T-helper 2 cell treated with Interferon-gamma antibody and Interleukin-4, amounts not matched to agents 5 μg/mL and 100 μg/mL, for 36 hours (primary cell): ENCODE results near the gene FTO.

Source experiments
- DNase-seq: peaks from one replicate; pipeline ENCODE4 v3.0.0; 2021; ENCODE audit warnings: low spot score
- H3K27ac Mint-ChIP-seq: one replicate; pipeline ENCODE4 v1.8.0; 2021; ENCODE audit warnings: mild to moderate bottlenecking, mixed read lengths
- H3K27me3 Mint-ChIP-seq: one replicate; pipeline ENCODE4 v1.8.0; 2021; ENCODE audit warnings: low read depth, mixed read lengths
- H3K36me3 Mint-ChIP-seq: one replicate; pipeline ENCODE4 v1.8.0; 2021; ENCODE audit warnings: low read depth, mixed read lengths
- H3K4me1 Mint-ChIP-seq: one replicate; pipeline ENCODE4 v1.8.0; 2021; ENCODE audit warnings: low read depth, mixed read lengths
- H3K4me3 Mint-ChIP-seq: one replicate; pipeline ENCODE4 v1.8.0; 2022; ENCODE audit warnings: mild to moderate bottlenecking, moderate library complexity, mixed read lengths
- H3K9me3 Mint-ChIP-seq: one replicate; pipeline ENCODE4 v1.8.0; 2021; ENCODE audit warnings: mixed read lengths

The FTO gene

GRCh38 chr16:53789137-53789536 lies 85.2 kb downstream of the FTO start:
- H3K36me3 Mint-ChIP-seq = no peaks in the 10 kb centered on the region
- no peaks in the 10 kb centered on the region for H3K9me3 Mint-ChIP-seq
- no peak for DNase-seq
- no peak overlapping the region for H3K27ac Mint-ChIP-seq
- no peaks in the 10 kb centered on the region for H3K4me1 Mint-ChIP-seq
- H3K27me3 Mint-ChIP-seq = no peaks in the 10 kb centered on the region
- no peak overlapping the region for H3K4me3 Mint-ChIP-seq

DNA sequence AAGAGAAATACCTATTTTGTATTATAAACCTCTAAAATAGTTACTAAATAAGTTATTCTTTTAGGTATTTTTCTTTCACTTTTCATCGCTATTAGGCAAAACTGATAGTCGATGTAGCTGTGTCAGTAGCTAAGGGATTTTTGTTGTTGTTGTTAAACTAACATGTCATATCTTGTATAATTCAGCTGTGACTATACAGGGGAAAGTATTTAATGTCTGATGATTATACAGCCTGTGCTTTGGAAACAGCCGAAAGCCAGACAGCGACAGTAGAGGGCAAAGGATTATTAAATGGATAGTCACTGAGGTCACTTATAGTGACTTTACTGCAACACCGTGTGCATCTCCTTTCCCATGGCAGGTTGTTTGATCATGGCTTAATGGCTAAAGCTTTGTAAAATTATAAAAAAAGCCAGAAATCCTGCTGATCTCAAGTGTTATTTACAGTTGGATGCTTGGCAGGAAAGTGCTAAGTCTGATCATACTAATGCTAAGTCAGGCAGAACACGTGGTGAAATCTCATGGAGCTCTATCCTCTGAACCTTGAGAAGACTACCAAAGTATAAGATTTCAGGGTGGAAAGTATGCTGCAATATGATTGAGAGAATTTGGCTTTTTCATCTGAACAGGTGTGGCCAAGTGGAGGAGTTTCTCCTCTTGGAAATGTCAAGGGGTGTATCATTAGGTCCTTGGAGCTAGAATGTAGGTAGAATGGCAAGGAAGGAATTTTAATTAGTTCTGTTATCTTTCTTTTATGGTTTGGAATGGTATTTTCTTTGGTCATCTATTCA lies 88.4 kb downstream of the FTO start:
- H3K27ac Mint-ChIP-seq = no peak overlapping the region

GRCh38 chr16:53803451-53803850 lies 99.5 kb downstream of the FTO start:
- H3K27me3 Mint-ChIP-seq = no peaks in the 10 kb centered on the region
- no peak for DNase-seq
- peaks cover 11% of the 10 kb centered on the region for H3K9me3 Mint-ChIP-seq
- H3K27ac Mint-ChIP-seq = no peak overlapping the region
- H3K4me1 Mint-ChIP-seq = peaks cover 17% of the 10 kb centered on the region
- H3K36me3 Mint-ChIP-seq = no peaks in the 10 kb centered on the region
- H3K4me3 Mint-ChIP-seq = no peak overlapping the region

More for the DNA sequence above, 88.4 kb downstream of the FTO start:
- peaks cover 4% of the 10 kb centered on the region for H3K4me1 Mint-ChIP-seq
- no peak overlapping the region for H3K4me3 Mint-ChIP-seq
- no peak for DNase-seq
- no peaks in the 10 kb centered on the region for H3K27me3 Mint-ChIP-seq
- H3K36me3 Mint-ChIP-seq = no peaks in the 10 kb centered on the region
- H3K9me3 Mint-ChIP-seq = no peaks in the 10 kb centered on the region

GRCh38 chr16:53803998-53804397 lies 100.0 kb downstream of the FTO start:
- no peak for DNase-seq
- H3K4me1 Mint-ChIP-seq = peaks cover 17% of the 10 kb centered on the region
- peaks cover 11% of the 10 kb centered on the region for H3K9me3 Mint-ChIP-seq
- H3K27me3 Mint-ChIP-seq = no peaks in the 10 kb centered on the region
- no peak overlapping the region for H3K27ac Mint-ChIP-seq
- no peak overlapping the region for H3K4me3 Mint-ChIP-seq
- no peaks in the 10 kb centered on the region for H3K36me3 Mint-ChIP-seq

- H3K36me3 Mint-ChIP-seq = no peaks in the 10 kb centered on the region
- H3K4me3 Mint-ChIP-seq = no peak overlapping the region
- H3K27me3 Mint-ChIP-seq = no peaks in the 10 kb centered on the region
- H3K27ac Mint-ChIP-seq = no peak overlapping the region
- no peak for DNase-seq
- H3K4me1 Mint-ChIP-seq = peaks cover 17% of the 10 kb centered on the region
- H3K9me3 Mint-ChIP-seq = peaks cover 11% of the 10 kb centered on the region
These were observed 100.5 kb downstream of the FTO start for GRCh38 chr16:53804467-53804866.

GRCh38 chr16:53805113-53805512 lies 101.2 kb downstream of the FTO start:
- H3K4me1 Mint-ChIP-seq = peaks cover 17% of the 10 kb centered on the region
- peaks cover 11% of the 10 kb centered on the region for H3K9me3 Mint-ChIP-seq
- no peak for DNase-seq
- H3K4me3 Mint-ChIP-seq = no peak overlapping the region
- no peaks in the 10 kb centered on the region for H3K27me3 Mint-ChIP-seq
- H3K27ac Mint-ChIP-seq = no peak overlapping the region
- no peaks in the 10 kb centered on the region for H3K36me3 Mint-ChIP-seq

- peaks cover 17% of the 10 kb centered on the region for H3K4me1 Mint-ChIP-seq
- H3K27ac Mint-ChIP-seq = no peak overlapping the region
- no peaks in the 10 kb centered on the region for H3K27me3 Mint-ChIP-seq
- H3K4me3 Mint-ChIP-seq = no peak overlapping the region
- no peak for DNase-seq
- H3K9me3 Mint-ChIP-seq = peaks cover 11% of the 10 kb centered on the region
- H3K36me3 Mint-ChIP-seq = peaks cover 1% of the 10 kb centered on the region
These were observed 101.8 kb downstream of the FTO start for GRCh38 chr16:53805752-53806151.

- Mint-ChIP-seq H3K27ac (no peak overlapping the region), H3K9me3 (no peaks in the 10 kb centered on the region), H3K4me1 (peaks cover 27% of the 10 kb centered on the region), H3K4me3 (no peak overlapping the region), H3K36me3 (peaks cover 12% of the 10 kb centered on the region), H3K27me3 (no peaks in the 10 kb centered on the region)
- no peak for DNase-seq
These were observed 105.4 kb downstream of the FTO start for GRCh38 chr16:53809088-53809932.

GRCh38 chr16:53812914-53813313 lies 109.0 kb downstream of the FTO start:
- no peak for DNase-seq
- H3K27me3 Mint-ChIP-seq = no peaks in the 10 kb centered on the region
- peaks cover 21% of the 10 kb centered on the region for H3K4me1 Mint-ChIP-seq
- no peak overlapping the region for H3K4me3 Mint-ChIP-seq
- H3K9me3 Mint-ChIP-seq = no peaks in the 10 kb centered on the region
- peaks cover 22% of the 10 kb centered on the region for H3K36me3 Mint-ChIP-seq
- no peak overlapping the region for H3K27ac Mint-ChIP-seq

DNA sequence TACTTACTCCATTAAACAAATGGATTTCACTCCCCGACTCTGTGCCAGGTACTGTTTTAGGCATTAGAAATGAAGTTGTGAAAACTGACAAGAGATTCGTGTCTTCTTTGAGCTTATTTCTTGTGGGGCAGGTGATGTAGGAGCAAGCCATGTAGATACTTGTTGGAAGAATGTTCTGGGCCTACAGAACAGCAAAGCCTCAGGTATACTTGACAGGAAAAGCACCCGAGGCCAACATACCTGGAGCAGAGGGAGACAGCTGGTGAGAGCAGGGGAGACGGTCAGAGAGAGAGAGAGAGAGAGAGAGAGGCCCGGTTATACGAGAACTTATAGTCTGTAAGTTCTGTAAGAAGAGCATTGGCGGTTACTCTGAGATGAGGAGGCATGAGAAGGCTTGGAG lies 110.8 kb downstream of the FTO start:
- no peak for DNase-seq
- peaks cover 21% of the 10 kb centered on the region for H3K4me1 Mint-ChIP-seq
- peaks cover 22% of the 10 kb centered on the region for H3K36me3 Mint-ChIP-seq
- H3K27ac Mint-ChIP-seq = no peak overlapping the region
- no peaks in the 10 kb centered on the region for H3K27me3 Mint-ChIP-seq
- no peak overlapping the region for H3K4me3 Mint-ChIP-seq
- H3K9me3 Mint-ChIP-seq = no peaks in the 10 kb centered on the region

- H3K9me3 Mint-ChIP-seq = no peaks in the 10 kb centered on the region
- H3K36me3 Mint-ChIP-seq = peaks cover 19% of the 10 kb centered on the region
- no peaks in the 10 kb centered on the region for H3K27me3 Mint-ChIP-seq
- no peak overlapping the region for H3K4me3 Mint-ChIP-seq
- no peak for DNase-seq
- H3K4me1 Mint-ChIP-seq = peaks cover 21% of the 10 kb centered on the region
- H3K27ac Mint-ChIP-seq = peak overlapping the region; percentile 4
These were observed 112.4 kb downstream of the FTO start for GRCh38 chr16:53816211-53816836.

GRCh38 chr16:53817117-53817755 lies 113.3 kb downstream of the FTO start:
- no peak for DNase-seq
- H3K27ac Mint-ChIP-seq = no peak overlapping the region
- peaks cover 17% of the 10 kb centered on the region for H3K4me1 Mint-ChIP-seq
- H3K36me3 Mint-ChIP-seq = peaks cover 12% of the 10 kb centered on the region
- no peak overlapping the region for H3K4me3 Mint-ChIP-seq
- no peaks in the 10 kb centered on the region for H3K27me3 Mint-ChIP-seq
- no peaks in the 10 kb centered on the region for H3K9me3 Mint-ChIP-seq

DNA sequence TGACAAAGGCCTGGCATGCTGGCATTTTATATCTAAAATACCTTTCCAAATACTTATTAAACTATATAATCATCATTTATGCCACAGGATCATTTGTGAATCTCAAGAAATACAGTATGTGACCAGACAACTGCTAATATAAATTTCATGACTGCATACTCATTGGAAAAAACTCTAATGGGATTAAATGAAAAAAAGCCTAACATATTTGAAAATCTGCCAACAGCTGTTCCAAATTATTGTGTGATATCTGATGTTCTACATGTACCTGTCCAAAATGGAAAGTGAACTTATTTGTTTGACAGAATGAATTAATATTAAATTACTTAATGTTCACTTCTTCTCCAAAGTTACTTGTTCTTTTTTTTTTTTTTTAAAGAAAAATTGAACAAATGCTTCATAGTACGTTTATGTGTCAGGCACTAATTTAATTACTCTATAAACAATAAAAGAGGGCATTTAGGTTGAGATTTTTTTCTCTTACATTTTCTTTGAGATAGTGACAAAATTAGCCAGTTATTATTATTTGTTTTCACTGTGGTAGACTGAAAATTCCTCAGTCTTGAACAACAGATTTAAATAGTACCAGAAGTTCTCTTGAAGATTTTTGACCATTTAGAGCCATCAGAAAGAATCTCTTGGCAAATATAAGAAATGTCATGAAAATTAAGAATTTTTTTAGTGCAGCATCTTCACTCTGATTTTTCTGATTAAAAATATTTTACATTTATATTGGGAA lies 114.0 kb downstream of the FTO start:
- Mint-ChIP-seq H3K9me3 (no peaks in the 10 kb centered on the region), H3K4me1 (peaks cover 16% of the 10 kb centered on the region), H3K27ac (no peak overlapping the region), H3K4me3 (no peak overlapping the region), H3K36me3 (peaks cover 10% of the 10 kb centered on the region), H3K27me3 (no peaks in the 10 kb centered on the region)
- no peak for DNase-seq
